H9 (cell line): ENCODE results near the gene GRIFIN. TPM values are rescaled to one million over a fixed set of nuclear protein-coding genes. Genes with fewer than 3 reads are reported as not detected.

Experiments used
- DNase-seq: peaks from one replicate; pipeline ENCODE4 v3.0.0-alpha.2; 2017
- H2AFZ ChIP-seq: one replicate; pipeline ENCODE4 v1.6.1; 2013; ENCODE audit warnings: mild to moderate bottlenecking, low read length, control low read depth, moderate library complexity
- H2AK5ac ChIP-seq: 2 replicates; pipeline ENCODE4 v1.6.1; 2013; ENCODE audit warnings: low read length, control low read depth, mixed read lengths; ENCODE audit not compliant: insufficient read length
- H2BK120ac ChIP-seq: one replicate; pipeline ENCODE4 v1.6.1; 2013; ENCODE audit warnings: low read depth, mild to moderate bottlenecking, low read length, control low read depth, inconsistent platforms; ENCODE audit not compliant: poor library complexity, severe bottlenecking
- H2BK12ac ChIP-seq: 2 replicates; pipeline ENCODE4 v1.6.1; 2013; ENCODE audit warnings: low read length, control low read depth, mixed read lengths, low read depth; ENCODE audit not compliant: insufficient read length
- H2BK15ac ChIP-seq: 2 replicates; pipeline ENCODE4 v1.6.1; 2013; ENCODE audit warnings: low read depth, low read length, control low read depth
- H2BK20ac ChIP-seq: one replicate; pipeline ENCODE4 v1.6.1; 2013; ENCODE audit warnings: low read depth, mild to moderate bottlenecking, low read length, control low read depth, inconsistent platforms; ENCODE audit not compliant: poor library complexity, severe bottlenecking
- H2BK5ac ChIP-seq: 2 replicates; pipeline ENCODE4 v1.6.1; 2013; ENCODE audit warnings: low read length, control low read depth, mixed read lengths; ENCODE audit not compliant: insufficient read length
- H3K14ac ChIP-seq: 2 replicates; pipeline ENCODE4 v1.6.1; 2013; ENCODE audit warnings: low read length, control low read depth; ENCODE audit not compliant: insufficient read depth
- H3K18ac ChIP-seq: 2 replicates; pipeline ENCODE4 v1.6.1; 2013; ENCODE audit warnings: low read depth, mild to moderate bottlenecking, mixed read lengths, low read length, control low read depth; ENCODE audit not compliant: insufficient read length
- H3K23ac ChIP-seq: 2 replicates; pipeline ENCODE4 v1.6.1; 2013; ENCODE audit warnings: low read length, control low read depth, mixed read lengths, low read depth; ENCODE audit not compliant: insufficient read length
- H3K23me2 ChIP-seq: 2 replicates; pipeline ENCODE4 v1.6.1; 2013; ENCODE audit warnings: low read depth, mild to moderate bottlenecking, mixed read lengths, low read length, control low read depth; ENCODE audit not compliant: insufficient read length, poor library complexity, severe bottlenecking
- H3K27ac ChIP-seq: 2 replicates; pipeline ENCODE4 v1.5.1; 2013; ENCODE audit warnings: low read length, control low read depth, mixed read lengths, low read depth; ENCODE audit not compliant: insufficient read length
- H3K27me3 ChIP-seq: 2 replicates; pipeline ENCODE4 v1.6.1; 2013; ENCODE audit warnings: low read length, control low read depth, inconsistent platforms; ENCODE audit not compliant: insufficient read depth
- H3K4ac ChIP-seq: 2 replicates; pipeline ENCODE4 v1.6.1; 2013; ENCODE audit warnings: low read depth, mild to moderate bottlenecking, control low read depth, inconsistent platforms, low read length, moderate library complexity
- H3K4me1 ChIP-seq: 2 replicates; pipeline ENCODE4 v1.6.1; 2013; ENCODE audit warnings: low read length, control low read depth, inconsistent platforms; ENCODE audit not compliant: insufficient read depth
- H3K4me2 ChIP-seq: 2 replicates; pipeline ENCODE4 v1.6.1; 2013; ENCODE audit warnings: low read length, control low read depth, mixed read lengths; ENCODE audit not compliant: insufficient read length, insufficient read depth
- H3K56ac ChIP-seq: 2 replicates; pipeline ENCODE4 v1.6.1; 2013; ENCODE audit warnings: low read depth, mild to moderate bottlenecking, mixed read lengths, low read length, control low read depth; ENCODE audit not compliant: insufficient read length
- H3K79me1 ChIP-seq: 2 replicates; pipeline ENCODE4 v1.6.1; 2013; ENCODE audit warnings: low read depth, mild to moderate bottlenecking, moderate library complexity, low read length, control low read depth, inconsistent platforms; ENCODE audit not compliant: insufficient read depth, poor library complexity, severe bottlenecking
- H3K79me2 ChIP-seq: 2 replicates; pipeline ENCODE4 v1.6.1; 2013; ENCODE audit warnings: low read length, control low read depth, inconsistent platforms; ENCODE audit not compliant: insufficient read depth
- H3K9ac ChIP-seq: 2 replicates; pipeline ENCODE4 v1.6.1; 2013; ENCODE audit warnings: low read length, control low read depth, mixed read lengths; ENCODE audit not compliant: insufficient read length; ENCODE audit errors: extremely low read depth
- H3K9me3 ChIP-seq: one replicate; pipeline ENCODE4 v1.6.1; 2013; ENCODE audit warnings: low read depth, low read length, inconsistent platforms; ENCODE audit not compliant: control insufficient read depth
- H3T11ph ChIP-seq: one replicate; pipeline ENCODE4 v1.6.1; 2013; ENCODE audit warnings: mild to moderate bottlenecking, low read length, control low read depth, inconsistent platforms
- H4K20me1 ChIP-seq: one replicate; pipeline ENCODE4 v1.6.1; 2013; ENCODE audit not compliant: control insufficient read depth, insufficient read length, insufficient read depth
- H4K5ac ChIP-seq: 2 replicates; pipeline ENCODE4 v1.6.1; 2013; ENCODE audit warnings: low read depth, mild to moderate bottlenecking, mixed read lengths, low read length, control low read depth; ENCODE audit not compliant: insufficient read length
- H4K8ac ChIP-seq: replicated peaks from 2 replicates; pipeline ENCODE4 v1.6.1; 2013; ENCODE audit warnings: low read length, control low read depth, mixed read lengths, low read depth; ENCODE audit not compliant: insufficient read length
- H4K91ac ChIP-seq: 2 replicates; pipeline ENCODE4 v1.6.1; 2013; ENCODE audit warnings: low read depth, mild to moderate bottlenecking, moderate library complexity, mixed read lengths, low read length, control low read depth; ENCODE audit not compliant: insufficient read length
- H3K27ac Mint-ChIP-seq, 3 experiments: 2 replicates in 2 of 3; 3 replicates in 1 of 3; pipeline ENCODE4 v1.8.0; 2020 to 2021; ENCODE audit warnings: mixed read lengths in 3 of 3, mild to moderate bottlenecking in 1 of 3, moderate library complexity in 1 of 3
- H3K27me3 Mint-ChIP-seq: 2 replicates; pipeline ENCODE4 v1.8.0; 2021; ENCODE audit warnings: low read depth, mild to moderate bottlenecking, moderate library complexity, mixed read lengths
- H3K36me3 Mint-ChIP-seq, 3 experiments: 2 replicates in 2 of 3; 3 replicates in 1 of 3; pipeline ENCODE4 v1.8.0; 2020 to 2021; ENCODE audit warnings: low read depth in 3 of 3, mixed read lengths in 3 of 3; ENCODE audit not compliant: insufficient read depth in 1 of 3
- H3K4me1 Mint-ChIP-seq, 2 experiments: 2 replicates each; pipeline ENCODE4 v1.8.0; 2020; ENCODE audit warnings: mixed read lengths in 2 of 2
- H3K4me3 Mint-ChIP-seq, 2 experiments: 2 replicates in 1 of 2; 3 replicates in 1 of 2; pipeline ENCODE4 v1.8.0; 2020 to 2021; ENCODE audit warnings: mild to moderate bottlenecking in 2 of 2, mixed read lengths in 2 of 2, moderate library complexity in 1 of 2
- H3K9me3 Mint-ChIP-seq, 2 experiments: 2 replicates in 1 of 2; 3 replicates in 1 of 2; pipeline ENCODE4 v1.8.0; 2020; ENCODE audit warnings: mild to moderate bottlenecking in 2 of 2, mixed read lengths in 2 of 2, moderate library complexity in 1 of 2
- CTCF ChIP-seq: fragments of 200-600 bp; sonication (generic); conservative IDR thresholded peaks from 3 replicates; pipeline ENCODE4 v1.8.0; 2021; ENCODE audit warnings: antibody characterized with exemption, mild to moderate bottlenecking
- WGBS: extraction: QIAGEN DNeasy Blood & Tissue Kit; methylation state at CpG from one replicate; pipeline ENCODE4 v1.1.7; 2013; ENCODE audit warnings: missing lambda C conversion rate, low lambda C conversion rate, mixed read lengths; ENCODE audit not compliant: insufficient read length; ENCODE audit errors: extremely low coverage; 5-methylcytosine and 5-hydroxymethylcytosine counted together
- total RNA-seq: library from RNA; stranded (reverse); gene quantifications from 2 replicates; pipeline ENCODE4 v1.2.1, GENCODE V29; 2021

Gene GRIFIN
- total RNA-seq, 1 experiment from 2014 or later: not detected

- Histone ChIP-seq H3T11ph (no peak overlapping the region), H2BK5ac (no peak overlapping the region), H2BK120ac (no peak overlapping the region), H4K5ac (no peak overlapping the region), H3K27ac (no peak overlapping the region), H4K91ac (no peak overlapping the region), H4K8ac (no peak overlapping the region), H2BK15ac (no peak overlapping the region), H3K14ac (no peak overlapping the region), H3K9me3 (no peaks in the 10 kb centered on the region), H3K23me2 (no peaks in the 10 kb centered on the region), H2AK5ac (no peak overlapping the region), H3K79me2 (no peaks in the 10 kb centered on the region), H3K56ac (no peak overlapping the region), H3K27me3 (no peaks in the 10 kb centered on the region), H3K9ac (no peak overlapping the region), H3K4me2 (no peak overlapping the region), H3K4me1 (no peaks in the 10 kb centered on the region), H4K20me1 (no peaks in the 10 kb centered on the region), H3K18ac (no peak overlapping the region), H2BK20ac (no peak overlapping the region), H3K4ac (no peak overlapping the region), H2AFZ (no peak overlapping the region), H2BK12ac (no peak overlapping the region), H3K23ac (no peak overlapping the region), H3K79me1 (no peaks in the 10 kb centered on the region)
- no peaks in the 10 kb centered on the region; a peak in 1 of 5 replicates for H3K9me3 Mint-ChIP-seq
- TF ChIP-seq CTCF: no peak
- H3K27me3 Mint-ChIP-seq: no peaks in the 10 kb centered on the region
- WGBS: no CpG with 5 or more reads among the region's 23 CpGs
- H3K4me1 Mint-ChIP-seq: peaks cover 13 to 36% of the 10 kb centered on the region in 2 experiments
- H3K4me3 Mint-ChIP-seq: no peak overlapping the region
- H3K36me3 Mint-ChIP-seq: no peaks in the 10 kb centered on the region
- no peak for DNase-seq
- peak overlapping the region in 1 of 3 experiments; percentile 53; a peak in 1 of 7 replicates for H3K27ac Mint-ChIP-seq
Measured at GRCh38 chr7:2509298-2509906, 33.2 kb upstream of the GRIFIN start.
